GM12864 (cell line): ENCODE measurements around the gene TMEM272.
A peak's percentile ranks its signal among the peaks of the same experiment; 100 is the strongest.

Experiments used
- DNase-seq: peaks from one replicate; pipeline ENCODE4 v3.0.0-alpha.2; 2011; ENCODE audit warnings: low read depth
- H3K4me3 ChIP-seq: 2 replicates; pipeline ENCODE4 v1.5.1; 2011; ENCODE audit warnings: mild to moderate bottlenecking, low read depth, low read length, control low read depth
- CTCF ChIP-seq: IDR thresholded peaks from 2 replicates; pipeline ENCODE4 v1.5.1; 2011; ENCODE audit warnings: low read depth, mild to moderate bottlenecking, moderate library complexity, low read length, control low read depth, inconsistent platforms; ENCODE audit errors: missing control alignments

Gene TMEM272

GRCh38 chr13:51833980-51834379 lies 11.0 kb downstream of the TMEM272 start:
- DNase-seq: no peak
- TF ChIP-seq CTCF: no peak
- H3K4me3 ChIP-seq: no peak overlapping the region

GRCh38 chr13:51832471-51833152 lies 12.4 kb downstream of the TMEM272 start:
- DNase-seq: no peak
- H3K4me3 ChIP-seq: no peak overlapping the region
- peak; percentile 50 for TF ChIP-seq CTCF

- DNase-seq: no peak
- no peak for TF ChIP-seq CTCF
- H3K4me3 ChIP-seq: no peak overlapping the region
These were observed 13.5 kb downstream of the TMEM272 start for GRCh38 chr13:51831519-51831918.

- no peak overlapping the region for H3K4me3 ChIP-seq
- no peak for DNase-seq
- no peak for TF ChIP-seq CTCF
These were observed 15.4 kb downstream of the TMEM272 start for GRCh38 chr13:51829568-51829899.

- DNase-seq: no peak
- TF ChIP-seq CTCF: no peak
- no peak overlapping the region for H3K4me3 ChIP-seq
These were observed 16.0 kb downstream of the TMEM272 start for GRCh38 chr13:51828730-51829567.

- no peak for DNase-seq
- no peak for TF ChIP-seq CTCF
- no peak overlapping the region for H3K4me3 ChIP-seq
These were observed 17.7 kb downstream of the TMEM272 start for GRCh38 chr13:51827254-51827653.

GRCh38 chr13:51826606-51827005 lies 18.4 kb downstream of the TMEM272 start:
- no peak overlapping the region for H3K4me3 ChIP-seq
- DNase-seq: no peak
- no peak for TF ChIP-seq CTCF
